CD4-positive, alpha-beta T cell (primary cell): ENCODE data around the gene THAP6. TPM values are rescaled to one million over a fixed set of nuclear protein-coding genes. Genes with fewer than 3 reads are reported as not detected.
A peak's percentile ranks its signal among the peaks of the same experiment; 100 is the strongest.

Source experiments
- ATAC-seq: fragments of 200-7000 bp; cut with Tn5 transposase; one replicate; pipeline ENCODE4 v1.10.0; 2022; ENCODE audit warnings: mild to moderate bottlenecking; ENCODE audit not compliant: poor library complexity
- CTCF ChIA-PET: fragments of 350-600 bp; sonication (Branson Sonifier 250); formaldehyde crosslinking; loops from one replicate; lab custom pipeline; 2021; ENCODE audit warnings: antibody characterized with exemption, inconsistent platforms; lab: Charles Lee
- POLR2A ChIA-PET: fragments of 350-600 bp; sonication (Branson Sonifier 250); formaldehyde crosslinking; loops from one replicate; lab custom pipeline; 2021; ENCODE audit warnings: antibody characterized with exemption, inconsistent platforms; lab: Charles Lee
- DNase-seq, 14 experiments: peaks; one replicate each; pipeline ENCODE4 v3.0.0-alpha.2; 2013 to 2020; ENCODE audit warnings: mixed read lengths in 2 of 14
- H3K27ac ChIP-seq, 2 donors: one replicate each; pipeline versions ENCODE4 v1.5.1 to v1.7.0; 2013; ENCODE audit warnings: low read length in 2 of 2, low read depth in 1 of 2, mild to moderate bottlenecking in 1 of 2
- H3K27me3 ChIP-seq, 2 experiments: 1 replicate in 1 of 2; 2 replicates in 1 of 2; pipeline versions ENCODE4 v1.6.1 to v1.7.0; 2013; ENCODE audit warnings: low read length in 2 of 2, control low read depth in 1 of 2, mild to moderate bottlenecking in 1 of 2, moderate library complexity in 1 of 2; ENCODE audit not compliant: insufficient read depth in 2 of 2, control insufficient read depth in 1 of 2
- H3K36me3 ChIP-seq: one replicate; pipeline ENCODE4 v1.6.1; 2013; ENCODE audit warnings: low read length, control low read depth; ENCODE audit not compliant: insufficient read depth
- H3K4me1 ChIP-seq: one replicate; pipeline ENCODE4 v1.6.1; 2013; ENCODE audit warnings: low read length, control low read depth; ENCODE audit not compliant: insufficient read depth
- H3K4me3 ChIP-seq: one replicate; pipeline ENCODE4 v1.5.1; 2013; ENCODE audit warnings: mild to moderate bottlenecking, low read length, moderate library complexity
- H3K9me3 ChIP-seq, 2 experiments: 1 replicate in 1 of 2; 2 replicates in 1 of 2; pipeline versions ENCODE4 v1.6.1 to v1.7.0; 2013; ENCODE audit warnings: low read length in 2 of 2, mild to moderate bottlenecking in 2 of 2, control low read depth in 1 of 2, moderate library complexity in 1 of 2; ENCODE audit not compliant: control insufficient read depth in 1 of 2, insufficient read depth in 1 of 2
- H3K27ac Mint-ChIP-seq: one replicate; pipeline ENCODE4 v1.8.0; 2020; ENCODE audit warnings: mixed read lengths
- H3K27me3 Mint-ChIP-seq: one replicate; pipeline ENCODE4 v1.8.0; 2021; ENCODE audit warnings: mixed read lengths
- H3K36me3 Mint-ChIP-seq: one replicate; pipeline ENCODE4 v1.8.0; 2021; ENCODE audit warnings: low read depth, mixed read lengths
- H3K4me1 Mint-ChIP-seq: one replicate; pipeline ENCODE4 v1.8.0; 2021; ENCODE audit warnings: low read depth, mixed read lengths
- H3K4me3 Mint-ChIP-seq: one replicate; pipeline ENCODE4 v1.8.0; 2020; ENCODE audit warnings: mild to moderate bottlenecking, mixed read lengths
- H3K9me3 Mint-ChIP-seq: one replicate; pipeline ENCODE4 v1.8.0; 2020; ENCODE audit warnings: mixed read lengths
- CTCF ChIP-seq: fragments of 200-600 bp; IDR thresholded peaks from one replicate; pipeline ENCODE4 v1.8.0; 2022; ENCODE audit warnings: antibody characterized with exemption, mild to moderate bottlenecking
- intact Hi-C, 2 experiments: fragments of 100-400 bp; cut with DNase I in 1 of 2; cut with micrococcal nuclease in 1 of 2; formaldehyde crosslinking; loops; one replicate each; pipeline versions ENCODE4 v1.15.1 to v1.9.0; 2023 to 2025; cut with DNase I, micrococcal nuclease
- polyA plus RNA-seq, 2 donors: library from polyadenylated mRNA; unstranded; fragments of 120-200 nt; gene quantifications; one replicate each; pipeline ENCODE4 v1.2.1, GENCODE V29; 2013
- total RNA-seq, 174 experiments: library from RNA in 2 of 174; stranded (reverse) in 2 of 174; gene quantifications; one replicate each; pipeline ENCODE4 v1.2.3 and lab custom pipeline; 2021 to 2026

Gene THAP6
- total RNA-seq: 10 to 100 TPM; 19.1 to 22.8 TPM
- 21.2 TPM for polyA plus RNA-seq (2013, experiment 1 of 2)
- polyA plus RNA-seq (2013, experiment 2 of 2): 15.6 TPM
- total RNA-seq (lab: John Stamatoyannopoulos, UW): 15.5 to 46.6 (median 28.0) reads per million in 172 experiments

GRCh38 chr4:75514131-75514948, at the start of gene THAP6, which contains the start of gene RCHY1:
THAP6 (plus strand) TSS chr4:75514473; CDS start chr4:75515453, 980 bp downstream.
RCHY1 (minus strand) TSS chr4:75514403; CDS start chr4:75514286, 117 bp downstream.
- Mint-ChIP-seq H3K36me3 (peaks cover 64% of the 10 kb centered on the region), H3K4me3 (no peak within 1 kb of the TSS), H3K4me1 (peaks cover 40% of the 10 kb centered on the region), H3K9me3 (no peaks in the 10 kb centered on the region), H3K27me3 (no peaks in the 10 kb centered on the region), H3K27ac (no peak within 1 kb of the TSS)
- Histone ChIP-seq H3K9me3 (no peaks in the 10 kb centered on the region), H3K4me1 (peaks cover 21% of the 10 kb centered on the region), H3K4me3 (peak within 1 kb of the TSS; percentile 77), H3K27ac (peak within 1 kb of the TSS; percentile 94 to 97), H3K36me3 (peaks cover 31% of the 10 kb centered on the region), H3K27me3 (no peaks in the 10 kb centered on the region)
- peak; percentile 86 for ATAC-seq
- POLR2A ChIA-PET: interaction anchor here (0.7 to 3.6 kb wide), 23 partner anchors 8 to 1562 kb away, joined by 3 to 46 read pairs (median 4); partner anchors contain the start of genes CDKL2, G3BP2, NAAA and NUP54
- TF ChIP-seq CTCF: no peak
- intact Hi-C loops: loop anchor here (1.0 to 10.0 kb wide), 8 partner anchors 158 to 1640 kb away; partner anchors contain the start of genes G3BP2 (in 2 of the 2), CCNG2 (in 1 of the 2), NAAA (in 1 of the 2) and NUP54 (in 1 of the 2)
- CTCF ChIA-PET: interaction anchor here (1.0 to 2.7 kb wide), 5 partner anchors 14 to 232 kb away, joined by 3 to 8 read pairs (median 3); partner anchors contain the start of gene USO1
- peak; percentile 84 to 97 (median 88) for DNase-seq

GRCh38 chr4:75469896-75470295, 44.4 kb upstream of the THAP6 start:
- TF ChIP-seq CTCF: no peak
- no peak overlapping the region for H3K4me3 Mint-ChIP-seq
- Histone ChIP-seq H3K4me3 (no peak overlapping the region), H3K36me3 (no peaks in the 10 kb centered on the region), H3K27me3 (no peaks in the 10 kb centered on the region), H3K27ac (no peak overlapping the region), H3K4me1 (no peaks in the 10 kb centered on the region), H3K9me3 (no peaks in the 10 kb centered on the region)
- intact Hi-C loops: no loop called here
- no peaks in the 10 kb centered on the region for H3K4me1 Mint-ChIP-seq
- no peak for DNase-seq
- H3K27me3 Mint-ChIP-seq: no peaks in the 10 kb centered on the region
- CTCF ChIA-PET: no interaction called here
- peaks cover 13% of the 10 kb centered on the region for H3K36me3 Mint-ChIP-seq
- no peaks in the 10 kb centered on the region for H3K9me3 Mint-ChIP-seq
- ATAC-seq: no peak
- H3K27ac Mint-ChIP-seq: no peak overlapping the region
- POLR2A ChIA-PET: no interaction called here

GRCh38 chr4:75470738-75471137, 43.5 kb upstream of the THAP6 start:
- Mint-ChIP-seq H3K4me3 (no peak overlapping the region), H3K9me3 (no peaks in the 10 kb centered on the region), H3K27ac (no peak overlapping the region), H3K27me3 (no peaks in the 10 kb centered on the region), H3K4me1 (no peaks in the 10 kb centered on the region), H3K36me3 (peaks cover 21% of the 10 kb centered on the region)
- H3K4me1 ChIP-seq: no peaks in the 10 kb centered on the region
- CTCF ChIA-PET: interaction anchor here (0.6 kb wide), 1 partner anchor 1094 kb away, joined by 3 read pairs; no protein-coding TSS in a partner anchor
- no peak for ATAC-seq
- POLR2A ChIA-PET: no interaction called here
- TF ChIP-seq CTCF: no peak
- DNase-seq: no peak
- H3K4me3 ChIP-seq: no peak overlapping the region
- H3K27me3 ChIP-seq: no peaks in the 10 kb centered on the region
- no peaks in the 10 kb centered on the region for H3K36me3 ChIP-seq
- H3K9me3 ChIP-seq: no peaks in the 10 kb centered on the region
- no peak overlapping the region for H3K27ac ChIP-seq
- intact Hi-C loops: no loop called here
